Fibroblast of the aortic adventitia (primary cell): Measurements from ENCODE around the gene CR2. TPM values are rescaled to one million over a fixed set of nuclear protein-coding genes. Genes with fewer than 3 reads are reported as not detected.

Experiments
- DNase-seq: peaks from one replicate; pipeline ENCODE4 v3.0.0-alpha.2; 2010; ENCODE audit warnings: low read depth
- H3K4me3 ChIP-seq: 2 replicates; pipeline ENCODE4 v1.5.1; 2011; ENCODE audit warnings: low read depth, mild to moderate bottlenecking, control low read depth, low read length, moderate library complexity
- CTCF ChIP-seq: IDR thresholded peaks from 2 replicates; pipeline ENCODE4 v1.5.1; 2011; ENCODE audit warnings: mild to moderate bottlenecking, low read length, control low read depth, inconsistent platforms; ENCODE audit not compliant: insufficient read depth
- total RNA-seq: library from RNA; depleted of rRNA; stranded (reverse); fragments of >200 nt; gene quantifications from 2 replicates; pipeline ENCODE4 v1.2.3, GENCODE V29; 2012; ENCODE audit warnings: low replicate concordance

Gene CR2
- total RNA-seq, 1 donor: not detected

- no peak overlapping the region for H3K4me3 ChIP-seq
- TF ChIP-seq CTCF: no peak
- DNase-seq: no peak
These were observed 46.9 kb downstream of the CR2 start for GRCh38 chr1:207501071-207501470.

- H3K4me3 ChIP-seq: no peak overlapping the region
- TF ChIP-seq CTCF: no peak
- no peak for DNase-seq
These were observed 48.6 kb downstream of the CR2 start for GRCh38 chr1:207502726-207503125.

GRCh38 chr1:207503950-207504349 lies 49.8 kb downstream of the CR2 start:
- DNase-seq: no peak
- TF ChIP-seq CTCF: no peak
- H3K4me3 ChIP-seq: no peak overlapping the region

GRCh38 chr1:207504438-207504837 lies 50.3 kb downstream of the CR2 start:
- H3K4me3 ChIP-seq: no peak overlapping the region
- no peak for TF ChIP-seq CTCF
- DNase-seq: no peak

GRCh38 chr1:207510444-207510843 lies 56.3 kb downstream of the CR2 start:
- no peak for DNase-seq
- no peak for TF ChIP-seq CTCF
- H3K4me3 ChIP-seq: no peak overlapping the region

- TF ChIP-seq CTCF: no peak
- DNase-seq: no peak
- no peak overlapping the region for H3K4me3 ChIP-seq
These were observed 60.8 kb downstream of the CR2 start for GRCh38 chr1:207514890-207515289.

GRCh38 chr1:207516729-207517128 lies 62.6 kb downstream of the CR2 start:
- TF ChIP-seq CTCF: no peak
- H3K4me3 ChIP-seq: no peak overlapping the region
- no peak for DNase-seq
